HG03064 (cell line): ENCODE results near the gene APOH.
"Not testable (repeated sequence)": the region's sequence is repeated elsewhere in the genome, so short reads cannot be mapped to it uniquely, and the experiment has no call there.

Experiments used
- ATAC-seq: cut with Tn5 transposase; IDR thresholded peaks from one replicate; pipeline ENCODE4 v1.9.1; 2021; ENCODE audit warnings: low read depth; ENCODE audit not compliant: unreplicated experiment

APOH gene

GRCh38 chr17:66228887-66229782 is at the start of gene APOH:
Gene APOH, minus strand, starts transcription at chr17:66229415. Its CDS starts 36 bp downstream, at chr17:66229379.
- no peak for ATAC-seq

DNA sequence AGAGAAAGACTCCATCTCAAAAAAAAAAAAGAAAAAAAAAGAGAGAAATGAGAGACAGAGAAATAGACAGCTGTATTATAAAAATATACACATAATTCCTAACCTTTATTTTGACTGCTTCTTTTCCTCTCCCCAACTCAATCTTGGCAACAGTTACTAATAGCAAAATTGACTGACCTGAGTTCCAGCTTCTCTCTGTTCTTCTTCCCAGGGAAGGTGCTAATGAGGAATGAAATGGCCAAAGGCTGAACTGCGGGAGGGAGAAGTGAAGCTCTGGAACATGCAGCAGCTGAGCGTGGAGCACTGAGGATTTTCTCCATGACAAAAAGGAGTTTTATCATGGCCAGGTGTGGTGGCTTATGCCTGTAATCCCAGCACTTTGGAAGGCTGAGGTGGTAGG is 48.0 kb upstream of the APOH start:
- ATAC-seq = no peak

DNA sequence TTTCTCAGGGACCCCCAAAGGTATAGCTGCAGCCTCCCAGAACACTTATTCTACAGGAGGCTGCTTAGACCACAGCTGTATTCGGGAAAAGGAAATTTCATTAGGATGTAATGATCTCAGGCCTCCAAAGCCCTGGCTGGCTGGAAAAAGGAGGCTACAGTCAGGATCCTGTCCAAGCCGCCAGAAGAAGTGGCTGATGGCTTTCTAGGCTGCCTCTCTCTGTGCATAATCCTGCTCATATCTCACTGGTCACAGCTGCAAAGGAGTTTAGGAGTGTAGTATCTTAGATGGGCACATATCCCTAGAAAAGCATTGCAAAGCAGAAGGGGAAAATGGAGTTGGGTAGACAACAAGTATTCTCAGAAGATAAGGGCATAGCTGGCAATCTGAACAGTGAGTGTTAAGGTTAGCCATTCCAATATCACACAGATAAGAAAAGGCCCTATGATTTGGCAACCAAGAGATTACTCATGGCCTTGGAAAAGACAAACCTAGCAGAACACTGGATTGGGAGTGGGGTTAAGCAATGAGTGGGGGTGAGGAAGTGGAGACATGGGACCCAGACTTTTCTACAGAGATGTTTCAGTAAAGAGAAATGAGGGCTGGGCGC is 47.2 kb upstream of the APOH start:
- ATAC-seq = no peak

DNA sequence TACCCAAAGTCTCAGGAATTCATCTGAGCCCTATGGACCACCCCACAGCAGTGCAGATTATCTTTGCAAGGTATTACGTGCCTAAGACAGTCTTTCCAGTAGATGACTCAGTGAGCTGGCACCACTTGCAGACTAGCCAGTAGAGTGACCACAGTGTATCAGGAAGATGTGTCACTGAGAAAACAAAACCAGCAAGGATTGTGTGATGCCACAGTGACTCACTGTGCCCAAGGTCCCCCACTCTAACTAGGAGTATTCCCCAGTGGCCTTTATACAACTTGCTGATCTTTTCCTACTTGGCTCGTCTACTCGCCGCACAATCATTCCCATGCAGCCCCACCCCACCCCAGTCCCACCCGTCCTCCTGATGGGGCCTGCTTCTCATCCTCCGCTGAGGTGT is 46.4 kb upstream of the APOH start:
- ATAC-seq = no peak

GRCh38 chr17:66273586-66273848 is 44.3 kb upstream of the APOH start:
- ATAC-seq = no peak

DNA sequence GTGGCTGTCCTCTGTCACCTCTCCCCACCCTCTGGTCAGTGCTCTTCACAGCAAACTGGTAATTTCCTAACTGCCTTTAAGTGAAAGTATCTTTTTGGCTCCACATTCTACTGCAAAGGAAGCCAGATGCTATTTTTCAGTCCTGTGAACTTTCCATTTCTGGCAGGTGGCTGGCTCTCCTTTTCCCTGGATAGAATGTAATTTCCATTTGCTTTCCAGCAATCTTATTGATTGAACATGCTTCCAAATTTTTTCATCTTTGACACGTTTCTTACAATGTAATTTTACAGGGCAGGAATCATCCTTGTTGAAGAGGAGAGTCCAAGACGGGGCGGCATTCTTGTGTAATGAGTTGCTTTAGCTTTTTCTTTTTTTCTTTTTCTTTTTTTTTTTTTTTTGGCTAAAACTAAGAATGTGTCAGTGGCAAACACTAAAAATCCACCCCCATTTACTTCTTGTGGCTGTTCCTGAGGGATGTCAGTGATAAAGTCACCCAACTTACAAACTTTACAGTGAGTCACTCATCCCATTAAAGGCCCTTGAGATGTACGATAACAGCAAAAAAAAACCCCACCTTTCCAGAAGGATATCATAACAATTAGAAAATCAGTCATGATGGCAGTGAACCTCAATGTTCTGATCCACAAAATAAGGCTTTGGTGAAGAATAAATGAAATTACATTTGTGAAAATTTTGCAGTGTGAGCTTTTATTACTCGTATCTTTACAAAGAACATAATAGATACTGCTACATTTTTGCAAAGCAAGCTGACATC is 43.8 kb upstream of the APOH start:
- ATAC-seq = no peak

- ATAC-seq = no peak
These were observed 42.3 kb upstream of the APOH start for GRCh38 chr17:66271512-66271911.

DNA sequence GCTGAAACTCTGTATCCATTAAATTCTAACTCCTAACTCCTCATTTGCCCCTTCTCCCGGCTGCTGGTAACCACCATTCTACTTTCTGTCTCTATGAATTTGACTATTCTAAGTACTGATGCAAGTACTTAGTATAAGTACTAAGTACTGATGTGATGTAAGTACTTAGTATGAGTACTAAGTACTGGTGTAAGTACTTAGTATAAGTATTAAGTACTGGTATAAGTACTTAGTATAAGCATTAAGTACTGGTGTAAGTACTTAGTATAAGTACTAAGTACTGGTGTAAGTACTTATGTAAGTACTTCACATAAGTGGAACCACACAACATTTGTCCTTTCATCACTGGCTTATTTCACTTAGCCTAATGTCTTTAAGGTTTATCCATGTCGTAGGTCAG is 40.9 kb upstream of the APOH start:
- ATAC-seq = no peak

DNA sequence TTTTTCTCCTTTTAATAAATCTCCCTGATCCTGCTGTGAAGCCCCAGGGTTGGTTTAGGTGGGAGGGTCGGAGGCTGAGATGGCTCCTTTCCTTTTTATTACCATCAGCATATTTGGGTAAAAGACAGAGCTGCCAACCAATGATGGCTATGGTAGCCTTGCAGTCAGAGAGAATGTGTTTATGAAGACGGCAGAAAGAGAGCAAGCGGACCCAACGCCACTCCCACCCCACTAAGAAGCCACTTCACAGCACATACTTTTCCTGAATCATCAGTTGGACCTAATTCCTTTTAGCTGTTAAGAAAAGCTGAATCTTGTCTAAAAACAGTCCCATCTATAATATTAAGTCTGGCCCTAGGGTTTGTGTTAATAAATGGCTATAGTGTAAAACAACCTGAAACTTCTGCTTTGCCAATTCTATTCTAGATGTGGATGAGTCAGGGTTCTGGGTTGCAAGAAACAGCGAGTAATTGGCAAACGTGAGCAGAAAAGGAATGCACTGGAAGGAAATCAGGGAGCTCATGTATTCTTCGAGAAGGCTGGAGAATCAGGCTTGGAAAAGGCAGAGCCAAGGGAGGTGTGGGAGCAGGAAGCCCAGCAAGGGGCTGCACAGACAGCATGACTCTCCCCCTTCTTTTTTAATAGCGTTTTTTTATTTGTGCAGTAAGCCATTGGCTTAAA is 39.2 kb upstream of the APOH start:
- no peak for ATAC-seq

GRCh38 chr17:66264696-66265095 is 35.5 kb upstream of the APOH start:
- no peak for ATAC-seq

DNA sequence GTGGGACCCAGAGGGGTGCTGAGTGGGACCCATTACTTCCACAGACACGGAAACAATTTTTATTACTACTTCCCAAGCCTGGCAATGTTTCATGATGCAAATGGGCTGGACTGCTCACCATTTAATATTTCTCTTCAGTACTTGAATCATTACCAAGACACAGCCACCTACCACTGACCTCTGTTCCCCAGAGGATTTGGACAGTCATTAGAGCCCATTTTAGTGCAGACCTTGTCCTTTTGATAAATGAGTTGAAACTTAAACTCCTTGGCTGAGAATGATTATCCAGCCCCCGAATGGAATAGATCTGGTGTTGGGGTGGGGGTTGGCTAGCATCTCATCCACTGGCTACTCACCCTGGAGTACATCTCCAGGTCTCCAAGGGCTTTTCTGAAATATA is 33.6 kb upstream of the APOH start:
- no peak for ATAC-seq

DNA sequence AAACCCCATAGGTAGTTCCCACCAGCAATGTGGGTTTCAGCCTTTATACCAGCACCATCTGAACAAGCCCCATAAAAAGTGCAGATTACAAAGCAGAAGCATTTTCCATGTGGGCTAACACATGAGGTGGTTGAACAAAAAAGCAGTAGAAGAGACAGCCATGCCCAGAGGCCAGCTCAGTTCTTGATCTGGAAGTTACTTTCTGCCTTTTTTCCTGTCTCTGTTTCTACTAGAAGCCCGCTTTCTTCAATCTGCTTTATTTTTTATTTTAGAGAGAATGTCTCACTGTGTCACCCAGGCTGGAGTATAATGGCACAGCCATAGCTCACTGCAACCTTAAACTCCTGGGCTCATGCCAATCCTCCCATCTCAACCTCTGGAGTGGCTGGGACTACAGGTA is 31.5 kb upstream of the APOH start:
- no peak for ATAC-seq

DNA sequence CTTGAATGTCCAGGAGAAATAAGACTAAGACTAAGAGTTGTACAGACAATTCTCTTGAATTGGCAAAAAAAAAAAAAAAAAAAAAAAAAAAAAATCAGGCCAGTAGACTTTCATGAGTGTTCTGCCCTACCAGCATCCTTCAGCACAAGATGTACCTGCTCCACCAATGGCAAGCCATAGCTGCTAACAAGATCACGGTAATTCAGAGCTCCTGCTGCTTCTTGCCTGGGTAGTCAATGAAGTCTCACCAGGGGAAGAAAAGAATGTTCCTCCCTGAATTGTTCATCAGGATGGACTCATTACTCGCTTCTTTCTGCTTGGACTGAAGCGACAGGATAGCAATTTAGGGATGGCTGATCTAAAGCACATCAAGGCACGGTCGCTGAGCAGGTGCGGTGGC is 31.1 kb upstream of the APOH start:
- ATAC-seq = no peak

DNA sequence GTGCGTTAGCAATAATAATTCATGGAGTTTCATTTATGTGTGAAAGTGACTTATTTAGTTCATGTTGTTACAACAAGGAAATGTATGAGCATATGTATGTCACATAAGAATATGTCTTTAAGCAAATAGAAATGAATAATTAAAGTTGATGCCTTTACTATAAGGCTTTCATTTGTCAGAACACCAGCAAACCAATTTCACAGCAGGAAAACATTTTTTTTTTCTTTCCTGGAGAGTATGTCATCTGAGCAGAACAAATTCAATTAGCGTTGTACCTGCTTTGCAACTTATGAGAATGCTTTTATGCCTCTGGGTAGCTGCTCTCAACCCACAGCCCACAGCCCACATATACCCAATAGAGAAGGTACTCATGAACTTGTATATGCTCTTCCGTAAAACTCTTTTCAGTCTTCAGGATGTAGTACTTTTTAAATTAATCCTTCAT is 26.3 kb upstream of the APOH start:
- no peak for ATAC-seq

DNA sequence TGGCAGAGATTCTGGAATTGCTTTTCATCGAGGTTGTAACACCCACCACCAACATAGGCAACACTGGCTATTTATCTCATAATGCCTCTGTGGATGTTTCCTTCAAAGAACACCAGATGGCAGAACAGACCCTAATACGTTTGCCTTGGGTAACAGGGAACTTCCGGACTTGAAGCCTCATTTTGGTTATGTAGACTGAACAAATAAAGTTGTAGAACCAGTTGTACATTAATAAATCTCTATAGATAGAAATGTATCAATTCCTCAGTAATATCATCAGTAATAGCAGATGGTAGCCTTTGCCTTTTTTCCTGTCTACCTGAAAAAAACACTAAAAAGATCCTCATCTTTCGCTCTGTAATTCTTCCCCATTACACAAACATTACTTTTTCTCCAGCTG is 25.9 kb upstream of the APOH start:
- ATAC-seq = no peak

- not testable (repeated sequence) for ATAC-seq
These were observed 24.2 kb upstream of the APOH start for GRCh38 chr17:66253458-66253857.

DNA sequence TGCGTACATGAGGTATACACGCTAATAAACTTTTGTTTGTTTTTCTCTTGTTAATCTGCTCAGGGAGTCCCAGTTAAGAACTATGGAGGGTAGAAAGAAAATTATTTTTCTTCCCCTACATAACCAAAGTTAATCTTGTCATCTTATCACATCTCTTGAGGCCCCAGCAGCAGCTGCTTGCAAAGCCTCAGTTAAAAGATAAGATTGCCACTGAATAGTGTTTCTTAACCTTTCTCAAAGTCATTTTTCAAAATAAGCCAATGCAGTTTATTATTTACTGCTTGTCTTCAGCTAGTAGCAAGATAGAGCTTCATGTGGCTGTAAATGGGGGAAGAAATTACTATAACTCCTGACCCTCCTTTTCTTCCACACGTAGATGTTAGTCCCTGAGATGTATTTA is 21.5 kb upstream of the APOH start:
- no peak for ATAC-seq

- no peak for ATAC-seq
These were observed 19.1 kb upstream of the APOH start for GRCh38 chr17:66248285-66248684.

GRCh38 chr17:66241839-66242238 is 12.6 kb upstream of the APOH start:
- ATAC-seq = no peak

GRCh38 chr17:66240630-66241029 is 11.4 kb upstream of the APOH start:
- no peak for ATAC-seq

- no peak for ATAC-seq
These were observed 10.8 kb upstream of the APOH start for GRCh38 chr17:66240013-66240412.
